GM23338 (cell line): ENCODE results near the gene METAP1D. TPM values are rescaled to one million over a fixed set of nuclear protein-coding genes. Genes with fewer than 3 reads are reported as not detected.

Experiments used
- ATAC-seq: fragments of 200-7000 bp; cut with Tn5 transposase; 3 replicates; pipeline ENCODE4 v1.9.1; 2020
- DNase-seq: peaks from one replicate; pipeline ENCODE4 v3.0.0-alpha.2; 2015; ENCODE audit warnings: low spot score
- H2AFZ ChIP-seq: fragments of 200-600 bp; sonication (generic); 2 replicates; pipeline ENCODE4 v1.8.0; 2016; ENCODE audit warnings: antibody characterized with exemption, mild to moderate bottlenecking, moderate library complexity
- H3F3A ChIP-seq: fragments of 200-600 bp; sonication (generic); replicated peaks from 2 replicates; pipeline ENCODE4 v1.8.0; 2017; ENCODE audit warnings: antibody characterized with exemption, mixed run types, low read depth
- H3K27ac ChIP-seq: fragments of 200-600 bp; sonication (generic); 2 replicates; pipeline ENCODE4 v1.6.1; 2016; ENCODE audit warnings: low read depth
- H3K27me3 ChIP-seq: fragments of 200-600 bp; sonication (generic); 2 replicates; pipeline ENCODE4 v1.8.0; 2016; ENCODE audit warnings: mild to moderate bottlenecking, mixed run types, moderate library complexity; ENCODE audit not compliant: insufficient read depth
- H3K36me3 ChIP-seq: fragments of 200-600 bp; sonication (generic); 2 replicates; pipeline ENCODE4 v1.8.0; 2016; ENCODE audit warnings: mild to moderate bottlenecking; ENCODE audit not compliant: insufficient read depth
- H3K4me1 ChIP-seq: fragments of 200-600 bp; sonication (generic); 2 replicates; pipeline ENCODE4 v1.8.0; 2016; ENCODE audit warnings: mild to moderate bottlenecking, moderate library complexity; ENCODE audit not compliant: insufficient read depth
- H3K4me2 ChIP-seq: fragments of 200-600 bp; sonication (generic); 2 replicates; pipeline ENCODE4 v1.7.1; 2017; ENCODE audit warnings: mixed run types
- H3K4me3 ChIP-seq: fragments of 200-600 bp; sonication (generic); 2 replicates; pipeline ENCODE4 v1.6.1; 2016; ENCODE audit warnings: mixed run types
- H3K79me2 ChIP-seq: fragments of 200-600 bp; sonication (generic); replicated peaks from 2 replicates; pipeline ENCODE4 v1.8.0; 2017; ENCODE audit warnings: mild to moderate bottlenecking; ENCODE audit not compliant: insufficient read depth
- H3K9me2 ChIP-seq: fragments of 200-600 bp; sonication (generic); 2 replicates; pipeline ENCODE4 v1.8.0; 2017; ENCODE audit not compliant: insufficient read depth
- H4K20me1 ChIP-seq: fragments of 200-600 bp; sonication (generic); replicated peaks from 2 replicates; pipeline ENCODE4 v1.8.0; 2017; ENCODE audit warnings: mild to moderate bottlenecking; ENCODE audit not compliant: insufficient read depth
- H3K27ac Mint-ChIP-seq: 2 replicates; pipeline ENCODE4 v1.8.0; 2020; ENCODE audit warnings: inconsistent platforms, mild to moderate bottlenecking, moderate library complexity, mixed read lengths
- H3K27me3 Mint-ChIP-seq: 3 replicates; pipeline ENCODE4 v1.8.0; 2022; ENCODE audit warnings: low read depth, mild to moderate bottlenecking, moderate library complexity, mixed read lengths, inconsistent platforms; ENCODE audit not compliant: insufficient read depth, poor library complexity
- H3K36me3 Mint-ChIP-seq: 3 replicates; pipeline ENCODE4 v1.8.0; 2021; ENCODE audit warnings: low read depth, mild to moderate bottlenecking, inconsistent platforms, moderate library complexity, mixed read lengths
- H3K4me1 Mint-ChIP-seq: 3 replicates; pipeline ENCODE4 v1.8.0; 2020; ENCODE audit warnings: mild to moderate bottlenecking, inconsistent platforms, mixed read lengths
- H3K4me3 Mint-ChIP-seq: 3 replicates; pipeline ENCODE4 v1.8.0; 2021; ENCODE audit warnings: moderate library complexity, mild to moderate bottlenecking, inconsistent platforms, mixed read lengths
- H3K9me3 Mint-ChIP-seq: 3 replicates; pipeline ENCODE4 v1.8.0; 2020; ENCODE audit warnings: moderate library complexity, mild to moderate bottlenecking, inconsistent platforms, mixed read lengths
- CTCF ChIP-seq, 2 experiments: fragments of 200-600 bp in 1 of 2; sonication (generic) in 1 of 2; conservative IDR thresholded peaks; 2 replicates each; pipeline versions ENCODE4 v1.5.1 to v1.6.1; 2016 to 2017; ENCODE audit warnings: antibody characterized with exemption in 2 of 2, low read depth in 2 of 2, mild to moderate bottlenecking in 2 of 2, moderate library complexity in 1 of 2
- EZH2 ChIP-seq: fragments of 200-600 bp; sonication (generic); IDR thresholded peaks from one replicate; pipeline ENCODE4 v1.8.0; 2017; ENCODE audit warnings: antibody characterized with exemption, mild to moderate bottlenecking, low read depth; ENCODE audit not compliant: unreplicated experiment
- EZH2phosphoT487 ChIP-seq: fragments of 200-600 bp; sonication (generic); IDR thresholded peaks from one replicate; pipeline ENCODE4 v1.8.1; 2018; ENCODE audit warnings: antibody characterized with exemption; ENCODE audit not compliant: unreplicated experiment
- STAT1 ChIP-seq: IDR thresholded peaks from one replicate; pipeline ENCODE4 v1.6.1; 2016; ENCODE audit warnings: antibody characterized with exemption; ENCODE audit not compliant: unreplicated experiment
- ZNF331 ChIP-seq: fragments of 250-450 bp; sonication (Bioruptor Pico); IDR thresholded peaks from 2 replicates; pipeline ENCODE4 v1.5.0; 2020; ENCODE audit warnings: low read depth, mild to moderate bottlenecking, moderate library complexity
- polyA plus RNA-seq: library from polyadenylated mRNA; unstranded; fragments of >200 nt; fragmentation: Nextera tagmentation; extraction: Ambion mirVana; gene quantifications from 2 replicates; pipeline ENCODE4 v1.2.1, GENCODE V29; 2016
- total RNA-seq: library from RNA; depleted of rRNA; stranded (reverse); fragments of >200 nt; shearing (Covaris generic); gene quantifications from 2 replicates; pipeline ENCODE4 v1.2.3, GENCODE V29; 2014

The METAP1D gene
- total and polyA plus RNA-seq, 2 experiments from 2014 or later = 12.8 to 15.5 TPM

GRCh38 chr2:172085460-172086159, 85.9 kb downstream of the METAP1D start, which contains the start of gene DLX1:
TSS of gene DLX1 (plus strand) at chr2:172085507. CDS start at chr2:172085678, 171 bp downstream.
- peak within 1 kb of the TSS; percentile 65 for H3K4me3 ChIP-seq
- H4K20me1 ChIP-seq = peaks cover 43% of the 10 kb centered on the region
- H3F3A ChIP-seq = peaks cover 73% of the 10 kb centered on the region
- peaks cover 90% of the 10 kb centered on the region for H3K4me1 ChIP-seq
- peaks cover 9% of the 10 kb centered on the region for H3K9me3 Mint-ChIP-seq
- H3K36me3 Mint-ChIP-seq = no peaks in the 10 kb centered on the region
- peaks cover 100% of the 10 kb centered on the region for H3K27me3 ChIP-seq
- peak within 1 kb of the TSS; percentile 97 for H2AFZ ChIP-seq
- DNase-seq (no peak), ATAC-seq (peak; percentile 1)
- H3K4me3 Mint-ChIP-seq = peak within 1 kb of the TSS; percentile 83
- peak within 1 kb of the TSS; percentile 87 for H3K4me2 ChIP-seq
- H3K36me3 ChIP-seq = no peaks in the 10 kb centered on the region
- TF ChIP-seq ZNF331 (CRISPR knock-in tag) (no peak), EZH2 (peak; percentile 83), EZH2phosphoT487 (peak; percentile 92), STAT1 (no peak)
- H3K27ac ChIP-seq = no peak within 1 kb of the TSS
- no peaks in the 10 kb centered on the region for H3K9me2 ChIP-seq
- no peak within 1 kb of the TSS for H3K27ac Mint-ChIP-seq
- H3K4me1 Mint-ChIP-seq = peaks cover 64% of the 10 kb centered on the region
- no peaks in the 10 kb centered on the region for H3K79me2 ChIP-seq
- peaks cover 100% of the 10 kb centered on the region for H3K27me3 Mint-ChIP-seq

- no peak overlapping the region for H3K27ac ChIP-seq
- H3K36me3 ChIP-seq = no peaks in the 10 kb centered on the region
- DNase-seq (peak; percentile 85), ATAC-seq (peak; percentile 16)
- Mint-ChIP-seq H3K27me3 (peaks cover 100% of the 10 kb centered on the region), H3K4me1 (peaks cover 64% of the 10 kb centered on the region), H3K4me3 (peak overlapping the region; percentile 83), H3K9me3 (peaks cover 9% of the 10 kb centered on the region), H3K27ac (no peak overlapping the region), H3K36me3 (no peaks in the 10 kb centered on the region)
- peaks cover 100% of the 10 kb centered on the region for H3K27me3 ChIP-seq
- peak overlapping the region; percentile 87 for H3K4me2 ChIP-seq
- peak overlapping the region; percentile 65 for H3K4me3 ChIP-seq
- peak; percentile 80 for TF ChIP-seq EZH2phosphoT487
- 0 out of 4 replicates have a peak, but pooled peaks of 1 of the 2 experiments have one; percentile 15 for TF ChIP-seq CTCF (conservative IDR thresholded peaks at IDR 0.05; ENCODE audit: low read depth in 2 of 2)
- TF ChIP-seq EZH2 = peak; percentile 79
- TF ChIP-seq ZNF331 (CRISPR knock-in tag) = no peak
- H3K9me2 ChIP-seq = no peaks in the 10 kb centered on the region
- H3K79me2 ChIP-seq = no peaks in the 10 kb centered on the region
- H2AFZ ChIP-seq = peak overlapping the region; percentile 91
- peaks cover 67% of the 10 kb centered on the region for H3F3A ChIP-seq
- peaks cover 88% of the 10 kb centered on the region for H3K4me1 ChIP-seq
- H4K20me1 ChIP-seq = peaks cover 43% of the 10 kb centered on the region
Observed at GRCh38 chr2:172086241-172087206, 86.8 kb downstream of the METAP1D start.
